ENCODE measurements around the gene ARL13B.

ARL13B gene

DNA sequence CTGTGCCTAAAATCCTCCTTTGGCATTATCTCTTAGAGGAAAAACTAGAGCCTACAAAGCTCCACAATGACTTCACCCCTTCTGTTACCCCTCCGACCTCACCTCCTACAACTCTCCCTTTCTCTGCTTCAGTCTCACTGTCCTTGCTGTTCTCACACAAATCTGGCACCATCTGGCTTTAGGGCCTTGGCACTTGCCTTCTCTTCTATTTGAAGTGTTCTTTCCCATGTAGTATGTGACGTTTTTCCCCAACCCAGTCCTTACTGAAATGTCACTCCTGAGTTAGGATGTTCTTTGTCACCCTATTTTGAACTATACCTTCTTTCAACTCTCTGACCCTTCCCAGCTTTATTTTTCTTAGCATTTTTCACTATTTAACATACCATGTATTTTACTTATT, 39.7 kb downstream of the ARL13B start:
- no peak overlapping the region for H3K4me2 ChIP-seq (ENCODE audit: low read depth, low read length)
- no peaks in the 10 kb centered on the region for H3K9me2 ChIP-seq (replicated peaks; ENCODE audit: insufficient read depth, low read length)
- H3K9me3 ChIP-seq (replicated peaks; ENCODE audit: insufficient read depth, low read length) = no peaks in the 10 kb centered on the region
- no peaks in the 10 kb centered on the region for H3K4me1 ChIP-seq (ENCODE audit: low read length)
- no peaks in the 10 kb centered on the region for H4K20me1 ChIP-seq (ENCODE audit: insufficient read depth, low read length)
- H3K36me3 ChIP-seq (replicated peaks; ENCODE audit: insufficient read depth, low read length) = no peaks in the 10 kb centered on the region
- no peak overlapping the region for H3K4me3 ChIP-seq (ENCODE audit: low read length)
- H2AFZ ChIP-seq (ENCODE audit: low read length) = no peak overlapping the region
- H3K27ac ChIP-seq (ENCODE audit: low read length) = no peak overlapping the region
- no peaks in the 10 kb centered on the region for H3K27me3 ChIP-seq (replicated peaks; ENCODE audit: insufficient read depth, low read length)
- no peak for DNase-seq
- H3K79me2 ChIP-seq (ENCODE audit: low read length) = no peaks in the 10 kb centered on the region
- no peaks in the 10 kb centered on the region for H3F3A ChIP-seq (ENCODE audit: insufficient read depth, low read length)
- no peak for TF ChIP-seq EZH2 (optimal IDR thresholded peaks at IDR 0.05; ENCODE audit: low read depth, low read length)
- TF ChIP-seq EZH2phosphoT487 (IDR thresholded peaks at IDR 0.05; ENCODE audit: low read length) = no peak
- TF ChIP-seq, protein P1, sequence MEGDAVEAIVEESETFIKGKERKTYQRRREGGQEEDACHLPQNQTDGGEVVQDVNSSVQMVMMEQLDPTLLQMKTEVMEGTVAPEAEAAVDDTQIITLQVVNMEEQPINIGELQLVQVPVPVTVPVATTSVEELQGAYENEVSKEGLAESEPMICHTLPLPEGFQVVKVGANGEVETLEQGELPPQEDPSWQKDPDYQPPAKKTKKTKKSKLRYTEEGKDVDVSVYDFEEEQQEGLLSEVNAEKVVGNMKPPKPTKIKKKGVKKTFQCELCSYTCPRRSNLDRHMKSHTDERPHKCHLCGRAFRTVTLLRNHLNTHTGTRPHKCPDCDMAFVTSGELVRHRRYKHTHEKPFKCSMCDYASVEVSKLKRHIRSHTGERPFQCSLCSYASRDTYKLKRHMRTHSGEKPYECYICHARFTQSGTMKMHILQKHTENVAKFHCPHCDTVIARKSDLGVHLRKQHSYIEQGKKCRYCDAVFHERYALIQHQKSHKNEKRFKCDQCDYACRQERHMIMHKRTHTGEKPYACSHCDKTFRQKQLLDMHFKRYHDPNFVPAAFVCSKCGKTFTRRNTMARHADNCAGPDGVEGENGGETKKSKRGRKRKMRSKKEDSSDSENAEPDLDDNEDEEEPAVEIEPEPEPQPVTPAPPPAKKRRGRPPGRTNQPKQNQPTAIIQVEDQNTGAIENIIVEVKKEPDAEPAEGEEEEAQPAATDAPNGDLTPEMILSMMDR (IDR thresholded peaks at IDR 0.05; ENCODE audit: low read length) = no peak
- H3K9ac ChIP-seq (ENCODE audit: low read length) = no peak overlapping the region

DNA sequence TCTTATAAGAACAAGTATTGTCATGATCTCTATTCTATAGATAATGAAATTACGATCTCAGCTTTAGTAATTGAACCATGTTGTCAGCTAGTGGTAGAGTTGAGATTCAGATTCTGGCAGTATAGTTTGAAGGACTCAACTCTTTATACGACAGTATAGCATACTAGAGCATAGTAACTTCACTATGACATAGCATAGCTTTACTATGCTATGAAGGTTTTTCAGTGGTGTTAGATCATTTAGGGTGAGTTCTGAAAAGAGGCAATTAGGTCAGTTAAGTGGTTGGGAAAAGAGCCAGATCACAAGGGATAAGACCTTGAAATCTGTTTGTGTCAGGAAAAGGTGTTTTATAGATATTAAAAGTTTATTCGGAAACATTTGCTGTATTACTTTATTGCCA, 40.3 kb downstream of the ARL13B start:
- no peaks in the 10 kb centered on the region for H3K9me3 ChIP-seq (replicated peaks; ENCODE audit: insufficient read depth, low read length)
- H3K36me3 ChIP-seq (replicated peaks; ENCODE audit: insufficient read depth, low read length) = no peaks in the 10 kb centered on the region
- no peak overlapping the region for H3K27ac ChIP-seq (ENCODE audit: low read length)
- no peaks in the 10 kb centered on the region for H3K27me3 ChIP-seq (replicated peaks; ENCODE audit: insufficient read depth, low read length)
- no peaks in the 10 kb centered on the region for H3K4me1 ChIP-seq (ENCODE audit: low read length)
- H3K4me3 ChIP-seq (ENCODE audit: low read length) = no peak overlapping the region
- no peak overlapping the region for H3K9ac ChIP-seq (ENCODE audit: low read length)
- H3K9me2 ChIP-seq (replicated peaks; ENCODE audit: insufficient read depth, low read length) = no peaks in the 10 kb centered on the region
- no peak overlapping the region for H2AFZ ChIP-seq (ENCODE audit: low read length)
- TF ChIP-seq, protein P1 (IDR thresholded peaks at IDR 0.05; ENCODE audit: low read length) = no peak
- no peak for TF ChIP-seq EZH2phosphoT487 (IDR thresholded peaks at IDR 0.05; ENCODE audit: low read length)
- no peak for TF ChIP-seq EZH2 (optimal IDR thresholded peaks at IDR 0.05; ENCODE audit: low read depth, low read length)
- no peaks in the 10 kb centered on the region for H3F3A ChIP-seq (ENCODE audit: insufficient read depth, low read length)
- no peak for DNase-seq
- no peaks in the 10 kb centered on the region for H3K79me2 ChIP-seq (ENCODE audit: low read length)
- H3K4me2 ChIP-seq (ENCODE audit: low read depth, low read length) = no peak overlapping the region
- H4K20me1 ChIP-seq (ENCODE audit: insufficient read depth, low read length) = no peaks in the 10 kb centered on the region

DNA sequence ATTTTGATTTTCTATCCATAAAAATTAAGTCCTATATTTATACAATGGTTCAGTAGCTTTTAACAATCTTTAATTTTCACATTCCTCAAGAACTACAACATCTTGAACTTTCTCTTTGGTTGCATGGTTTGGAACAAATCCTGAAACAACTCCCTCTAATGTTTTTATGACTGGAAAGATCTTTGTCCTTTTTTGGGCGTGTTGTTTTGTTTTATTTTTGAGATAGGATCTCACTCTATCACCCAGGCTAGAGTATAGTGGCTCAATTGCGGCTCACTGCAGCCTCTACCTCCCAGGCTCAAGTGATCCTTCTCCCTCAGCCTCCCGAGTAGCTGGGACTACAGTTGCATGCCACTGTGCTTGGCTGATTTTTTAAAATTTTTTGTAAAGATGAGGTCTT, 44.4 kb downstream of the ARL13B start:
- no peak overlapping the region for H3K4me2 ChIP-seq (ENCODE audit: low read depth, low read length)
- no peak overlapping the region for H2AFZ ChIP-seq (ENCODE audit: low read length)
- no peaks in the 10 kb centered on the region for H3K9me2 ChIP-seq (replicated peaks; ENCODE audit: insufficient read depth, low read length)
- H3K27me3 ChIP-seq (replicated peaks; ENCODE audit: insufficient read depth, low read length) = no peaks in the 10 kb centered on the region
- no peak overlapping the region for H3K9ac ChIP-seq (ENCODE audit: low read length)
- no peak for DNase-seq
- H3K79me2 ChIP-seq (ENCODE audit: low read length) = no peaks in the 10 kb centered on the region
- no peaks in the 10 kb centered on the region for H3F3A ChIP-seq (ENCODE audit: insufficient read depth, low read length)
- TF ChIP-seq EZH2 (optimal IDR thresholded peaks at IDR 0.05; ENCODE audit: low read depth, low read length) (no peak), EZH2phosphoT487 (IDR thresholded peaks at IDR 0.05; ENCODE audit: low read length) (no peak)
- TF ChIP-seq, protein P1 (IDR thresholded peaks at IDR 0.05; ENCODE audit: low read length) = no peak
- no peaks in the 10 kb centered on the region for H4K20me1 ChIP-seq (ENCODE audit: insufficient read depth, low read length)
- no peak overlapping the region for H3K4me3 ChIP-seq (ENCODE audit: low read length)
- H3K27ac ChIP-seq (ENCODE audit: low read length) = no peak overlapping the region
- no peaks in the 10 kb centered on the region for H3K9me3 ChIP-seq (replicated peaks; ENCODE audit: insufficient read depth, low read length)
- no peaks in the 10 kb centered on the region for H3K36me3 ChIP-seq (replicated peaks; ENCODE audit: insufficient read depth, low read length)
- H3K4me1 ChIP-seq (ENCODE audit: low read length) = no peaks in the 10 kb centered on the region
